ENCODE data around the gene NRBP1. TPM values are rescaled to one million over a fixed set of nuclear protein-coding genes. Genes with fewer than 3 reads are reported as not detected.

NRBP1 gene
- total and polyA plus RNA-seq, 9 of the 15 experiments (the other 6 are each of a cell fraction or from before 2014, with no cell fraction given): 2.9 to 84.5 (median 36.9) TPM

DNA sequence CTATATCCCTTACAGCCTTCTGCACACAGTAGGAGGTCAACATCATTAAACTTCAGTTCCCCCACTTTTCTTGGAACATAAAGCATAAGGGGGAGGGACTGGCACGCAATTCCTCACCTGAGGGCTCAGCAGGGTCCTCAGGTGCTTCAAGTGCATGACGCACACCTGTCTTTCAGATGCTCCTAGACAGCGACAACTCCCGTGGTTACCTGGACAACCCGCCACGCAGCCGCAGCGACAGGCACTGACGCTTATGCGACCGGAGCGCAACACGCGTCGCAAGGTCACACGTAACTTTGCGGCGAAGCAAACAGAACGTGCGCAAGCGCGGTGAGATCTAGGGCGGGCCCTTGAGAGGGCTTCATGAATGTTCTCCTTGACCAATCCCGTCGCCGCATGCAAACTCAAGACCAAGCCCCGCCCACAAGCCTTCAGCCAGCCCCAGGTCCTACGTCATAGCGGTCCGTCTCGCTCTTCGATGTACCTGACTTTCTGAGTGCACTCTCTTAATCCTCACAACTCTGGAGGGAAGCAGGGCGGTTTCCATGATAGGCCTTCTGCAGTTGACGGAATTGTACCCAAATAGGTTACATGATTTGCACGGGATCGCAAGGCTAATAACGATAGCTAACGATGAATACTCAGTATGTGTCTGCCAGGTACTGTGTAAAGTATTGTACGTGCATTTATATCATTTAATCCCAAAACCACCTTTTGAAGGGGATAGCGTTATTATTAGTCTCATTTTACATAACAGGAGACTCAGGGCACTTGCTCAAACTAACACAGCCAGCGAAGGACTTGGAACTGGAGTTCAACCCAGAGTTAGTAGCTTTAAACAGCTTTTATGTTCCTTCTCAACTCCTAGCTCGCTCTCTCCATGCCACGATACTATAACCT is 61.3 kb downstream of the NRBP1 start, which contains the start of gene IFT172 (continued):
- TF ChIP-seq ZNF41 (CRISPR knock-in tag; conservative IDR thresholded peaks at IDR 0.05) (no peak), ZNF445 (CRISPR knock-in tag; IDR thresholded peaks at IDR 0.05; ENCODE audit: low read depth) (no peak), TAL1 (IDR thresholded peaks at IDR 0.05) (no peak), MCM7 (IDR thresholded peaks at IDR 0.05) (no peak), ZNF764 (CRISPR knock-in tag; IDR thresholded peaks at IDR 0.05; ENCODE audit: low read depth) (no peak), CHD4 (IDR thresholded peaks at IDR 0.05; ENCODE audit: insufficient read depth, insufficient replicate concordance, low read depth, low read length, poor library complexity, severe bottlenecking) (no peak), SPI1 (IDR thresholded peaks at IDR 0.05; ENCODE audit: borderline replicate concordance, low read depth, low read length) (no peak), GATAD2A (IDR thresholded peaks at IDR 0.05) (no peak), ZNF507 (tag; conservative IDR thresholded peaks at IDR 0.05) (no peak), HCFC1 (IDR thresholded peaks at IDR 0.05; ENCODE audit: low read depth, low read length) (peak; percentile 89), SMAD1 (IDR thresholded peaks at IDR 0.05; ENCODE audit: low read depth, low read length, partially characterized antibody) (no peak), FOSL1 (tag; conservative IDR thresholded peaks at IDR 0.05) (peak; percentile 32; the same call in 1 of the 2 replicates)
- TF ChIP-seq, protein P1, sequence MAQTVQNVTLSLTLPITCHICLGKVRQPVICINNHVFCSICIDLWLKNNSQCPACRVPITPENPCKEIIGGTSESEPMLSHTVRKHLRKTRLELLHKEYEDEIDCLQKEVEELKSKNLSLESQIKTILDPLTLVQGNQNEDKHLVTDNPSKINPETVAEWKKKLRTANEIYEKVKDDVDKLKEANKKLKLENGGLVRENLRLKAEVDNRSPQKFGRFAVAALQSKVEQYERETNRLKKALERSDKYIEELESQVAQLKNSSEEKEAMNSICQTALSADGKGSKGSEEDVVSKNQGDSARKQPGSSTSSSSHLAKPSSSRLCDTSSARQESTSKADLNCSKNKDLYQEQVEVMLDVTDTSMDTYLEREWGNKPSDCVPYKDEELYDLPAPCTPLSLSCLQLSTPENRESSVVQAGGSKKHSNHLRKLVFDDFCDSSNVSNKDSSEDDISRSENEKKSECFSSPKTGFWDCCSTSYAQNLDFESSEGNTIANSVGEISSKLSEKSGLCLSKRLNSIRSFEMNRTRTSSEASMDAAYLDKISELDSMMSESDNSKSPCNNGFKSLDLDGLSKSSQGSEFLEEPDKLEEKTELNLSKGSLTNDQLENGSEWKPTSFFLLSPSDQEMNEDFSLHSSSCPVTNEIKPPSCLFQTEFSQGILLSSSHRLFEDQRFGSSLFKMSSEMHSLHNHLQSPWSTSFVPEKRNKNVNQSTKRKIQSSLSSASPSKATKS (CRISPR knock-in tag; IDR thresholded peaks at IDR 0.05): no peak
- TF ChIP-seq, protein P2, sequence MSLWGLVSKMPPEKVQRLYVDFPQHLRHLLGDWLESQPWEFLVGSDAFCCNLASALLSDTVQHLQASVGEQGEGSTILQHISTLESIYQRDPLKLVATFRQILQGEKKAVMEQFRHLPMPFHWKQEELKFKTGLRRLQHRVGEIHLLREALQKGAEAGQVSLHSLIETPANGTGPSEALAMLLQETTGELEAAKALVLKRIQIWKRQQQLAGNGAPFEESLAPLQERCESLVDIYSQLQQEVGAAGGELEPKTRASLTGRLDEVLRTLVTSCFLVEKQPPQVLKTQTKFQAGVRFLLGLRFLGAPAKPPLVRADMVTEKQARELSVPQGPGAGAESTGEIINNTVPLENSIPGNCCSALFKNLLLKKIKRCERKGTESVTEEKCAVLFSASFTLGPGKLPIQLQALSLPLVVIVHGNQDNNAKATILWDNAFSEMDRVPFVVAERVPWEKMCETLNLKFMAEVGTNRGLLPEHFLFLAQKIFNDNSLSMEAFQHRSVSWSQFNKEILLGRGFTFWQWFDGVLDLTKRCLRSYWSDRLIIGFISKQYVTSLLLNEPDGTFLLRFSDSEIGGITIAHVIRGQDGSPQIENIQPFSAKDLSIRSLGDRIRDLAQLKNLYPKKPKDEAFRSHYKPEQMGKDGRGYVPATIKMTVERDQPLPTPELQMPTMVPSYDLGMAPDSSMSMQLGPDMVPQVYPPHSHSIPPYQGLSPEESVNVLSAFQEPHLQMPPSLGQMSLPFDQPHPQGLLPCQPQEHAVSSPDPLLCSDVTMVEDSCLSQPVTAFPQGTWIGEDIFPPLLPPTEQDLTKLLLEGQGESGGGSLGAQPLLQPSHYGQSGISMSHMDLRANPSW (CRISPR knock-in tag; IDR thresholded peaks at IDR 0.05): no peak
- TF ChIP-seq, protein P3, sequence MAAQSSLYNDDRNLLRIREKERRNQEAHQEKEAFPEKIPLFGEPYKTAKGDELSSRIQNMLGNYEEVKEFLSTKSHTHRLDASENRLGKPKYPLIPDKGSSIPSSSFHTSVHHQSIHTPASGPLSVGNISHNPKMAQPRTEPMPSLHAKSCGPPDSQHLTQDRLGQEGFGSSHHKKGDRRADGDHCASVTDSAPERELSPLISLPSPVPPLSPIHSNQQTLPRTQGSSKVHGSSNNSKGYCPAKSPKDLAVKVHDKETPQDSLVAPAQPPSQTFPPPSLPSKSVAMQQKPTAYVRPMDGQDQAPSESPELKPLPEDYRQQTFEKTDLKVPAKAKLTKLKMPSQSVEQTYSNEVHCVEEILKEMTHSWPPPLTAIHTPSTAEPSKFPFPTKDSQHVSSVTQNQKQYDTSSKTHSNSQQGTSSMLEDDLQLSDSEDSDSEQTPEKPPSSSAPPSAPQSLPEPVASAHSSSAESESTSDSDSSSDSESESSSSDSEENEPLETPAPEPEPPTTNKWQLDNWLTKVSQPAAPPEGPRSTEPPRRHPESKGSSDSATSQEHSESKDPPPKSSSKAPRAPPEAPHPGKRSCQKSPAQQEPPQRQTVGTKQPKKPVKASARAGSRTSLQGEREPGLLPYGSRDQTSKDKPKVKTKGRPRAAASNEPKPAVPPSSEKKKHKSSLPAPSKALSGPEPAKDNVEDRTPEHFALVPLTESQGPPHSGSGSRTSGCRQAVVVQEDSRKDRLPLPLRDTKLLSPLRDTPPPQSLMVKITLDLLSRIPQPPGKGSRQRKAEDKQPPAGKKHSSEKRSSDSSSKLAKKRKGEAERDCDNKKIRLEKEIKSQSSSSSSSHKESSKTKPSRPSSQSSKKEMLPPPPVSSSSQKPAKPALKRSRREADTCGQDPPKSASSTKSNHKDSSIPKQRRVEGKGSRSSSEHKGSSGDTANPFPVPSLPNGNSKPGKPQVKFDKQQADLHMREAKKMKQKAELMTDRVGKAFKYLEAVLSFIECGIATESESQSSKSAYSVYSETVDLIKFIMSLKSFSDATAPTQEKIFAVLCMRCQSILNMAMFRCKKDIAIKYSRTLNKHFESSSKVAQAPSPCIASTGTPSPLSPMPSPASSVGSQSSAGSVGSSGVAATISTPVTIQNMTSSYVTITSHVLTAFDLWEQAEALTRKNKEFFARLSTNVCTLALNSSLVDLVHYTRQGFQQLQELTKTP (IDR thresholded peaks at IDR 0.05; ENCODE audit: low read depth in 1 of 2, partially characterized antibody in 2 of 2): no peak
- TF ChIP-seq, protein P4, sequence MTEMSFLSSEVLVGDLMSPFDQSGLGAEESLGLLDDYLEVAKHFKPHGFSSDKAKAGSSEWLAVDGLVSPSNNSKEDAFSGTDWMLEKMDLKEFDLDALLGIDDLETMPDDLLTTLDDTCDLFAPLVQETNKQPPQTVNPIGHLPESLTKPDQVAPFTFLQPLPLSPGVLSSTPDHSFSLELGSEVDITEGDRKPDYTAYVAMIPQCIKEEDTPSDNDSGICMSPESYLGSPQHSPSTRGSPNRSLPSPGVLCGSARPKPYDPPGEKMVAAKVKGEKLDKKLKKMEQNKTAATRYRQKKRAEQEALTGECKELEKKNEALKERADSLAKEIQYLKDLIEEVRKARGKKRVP (CRISPR knock-in tag; IDR thresholded peaks at IDR 0.05): no peak

Data from K562 (cell line).